NCI-H187 (cell line): ENCODE measurements around the gene CPT1B.
"Not testable (repeated sequence)": the region's sequence is repeated elsewhere in the genome, so short reads cannot be mapped to it uniquely, and the experiment has no call there.

Source experiments
- DNase-seq, 2 experiments: peaks; one replicate each; lab custom pipeline; 2025; lab: John Stamatoyannopoulos, UW

The CPT1B gene

GRCh38 chr22:50609599-50609998 is 31.4 kb upstream of the CPT1B start:
- DNase-seq: no peak

- DNase-seq: no peak
Measured at GRCh38 chr22:50608996-50609395, 30.8 kb upstream of the CPT1B start.

DNA sequence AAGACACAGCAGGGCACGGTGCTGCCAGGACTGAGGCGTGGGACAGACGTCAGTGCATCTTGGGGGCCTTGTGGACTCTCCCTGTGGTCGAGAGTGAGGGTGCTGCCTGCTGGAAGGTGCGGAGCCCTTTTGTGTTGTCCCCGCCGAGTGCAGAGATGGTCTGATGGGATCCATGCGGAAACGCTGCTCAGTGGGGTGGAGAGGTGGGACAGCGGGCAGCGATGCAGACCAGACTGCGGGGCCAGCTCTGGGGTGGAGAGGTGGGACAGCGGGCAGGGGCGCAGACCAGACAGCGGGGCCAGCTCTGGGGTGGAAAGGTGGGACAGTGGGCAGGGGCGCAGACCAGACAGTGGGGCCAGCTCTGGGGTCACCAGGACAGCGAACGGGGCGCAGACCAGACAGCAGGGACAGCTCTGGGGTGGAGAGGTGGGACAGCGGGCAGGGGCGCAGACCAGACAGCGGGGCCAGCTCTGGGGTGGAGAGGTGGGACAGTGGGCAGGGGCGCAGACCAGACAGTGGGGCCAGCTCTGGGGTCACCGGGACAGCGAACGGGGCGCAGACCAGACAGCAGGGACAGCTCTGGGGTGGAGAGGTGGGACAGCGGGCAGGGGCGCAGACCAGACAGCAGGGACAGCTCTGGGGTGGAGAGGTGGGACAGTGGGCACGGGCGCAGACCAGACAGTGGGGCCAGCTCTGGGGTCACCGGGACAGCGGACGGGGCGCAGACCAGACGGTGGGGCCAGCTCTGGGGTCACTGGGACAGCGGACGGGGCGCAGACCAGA is 30.0 kb upstream of the CPT1B start:
- not testable (repeated sequence) for DNase-seq

- no peak for DNase-seq
Measured at GRCh38 chr22:50607659-50608020, 29.4 kb upstream of the CPT1B start.

- no peak for DNase-seq
Measured at GRCh38 chr22:50606946-50607658, 28.9 kb upstream of the CPT1B start.

DNA sequence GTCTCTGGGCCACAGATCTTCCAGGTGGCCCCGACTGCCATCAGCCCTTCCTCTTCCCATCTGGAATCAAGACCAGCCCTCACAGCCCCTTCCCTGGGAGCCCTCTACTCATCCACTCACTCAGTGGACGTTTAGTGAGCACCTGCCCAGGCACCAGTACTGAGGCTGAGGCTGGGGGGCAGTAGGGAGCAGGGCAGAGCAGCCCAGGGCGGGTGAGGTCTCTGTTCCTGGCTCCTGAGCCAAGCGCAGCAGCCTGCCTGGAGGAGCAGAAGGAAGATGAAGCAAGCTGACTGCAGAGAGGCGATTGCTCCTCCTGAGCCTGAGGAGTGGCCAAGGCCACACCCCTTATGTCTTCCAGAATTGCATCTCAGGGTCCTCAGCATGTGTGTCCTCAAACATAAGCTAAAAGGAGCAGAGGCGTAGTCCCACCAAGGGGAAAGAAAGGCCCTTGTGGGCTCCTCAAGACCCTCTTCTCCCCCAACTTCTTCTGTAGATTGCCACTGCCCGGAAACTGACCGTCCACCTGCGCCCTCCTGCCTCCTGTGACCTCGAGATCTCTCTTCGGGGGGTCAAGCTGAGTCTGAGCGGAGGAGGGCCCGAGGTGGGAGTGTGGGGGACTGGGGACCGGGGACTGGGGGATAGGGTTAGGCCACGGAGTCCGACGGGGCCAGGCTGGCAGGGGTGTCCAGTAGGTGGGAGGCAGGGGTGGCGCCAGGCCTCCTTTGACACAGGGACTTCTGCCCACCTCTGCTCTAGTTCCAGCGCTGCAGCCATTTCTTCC is 28.1 kb upstream of the CPT1B start:
- DNase-seq: no peak

GRCh38 chr22:50605613-50606074 is 27.4 kb upstream of the CPT1B start:
- DNase-seq: no peak

DNA sequence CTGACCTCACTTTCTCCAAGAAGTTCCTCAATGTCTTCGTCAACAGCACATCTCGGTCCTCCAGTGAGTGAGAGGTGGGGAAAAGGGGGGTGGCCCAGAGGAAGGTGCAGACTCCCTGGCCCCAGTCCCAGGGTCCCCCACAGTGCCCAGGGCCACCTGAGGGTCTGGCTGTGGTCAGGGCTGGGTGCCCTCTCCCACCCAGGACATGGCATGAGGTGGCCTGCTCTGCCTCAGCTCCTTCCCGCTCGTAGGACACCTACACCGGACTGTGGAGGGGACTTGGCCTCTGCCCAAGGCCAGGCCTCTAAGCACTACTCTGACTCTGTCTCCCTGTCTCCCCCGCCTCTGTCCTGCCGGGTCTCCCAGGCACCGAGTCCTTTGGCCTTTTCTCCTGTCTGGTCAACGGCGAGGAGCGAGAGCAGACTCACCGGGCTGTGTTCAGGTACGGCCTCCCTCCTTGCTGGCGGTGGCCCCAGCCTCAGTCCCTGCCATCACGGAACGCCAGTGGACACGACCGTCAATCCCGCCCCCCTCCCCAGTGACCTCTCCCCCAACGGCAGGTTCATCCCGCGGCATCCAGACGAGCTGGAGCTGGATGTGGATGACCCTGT is 26.9 kb upstream of the CPT1B start:
- no peak for DNase-seq

DNA sequence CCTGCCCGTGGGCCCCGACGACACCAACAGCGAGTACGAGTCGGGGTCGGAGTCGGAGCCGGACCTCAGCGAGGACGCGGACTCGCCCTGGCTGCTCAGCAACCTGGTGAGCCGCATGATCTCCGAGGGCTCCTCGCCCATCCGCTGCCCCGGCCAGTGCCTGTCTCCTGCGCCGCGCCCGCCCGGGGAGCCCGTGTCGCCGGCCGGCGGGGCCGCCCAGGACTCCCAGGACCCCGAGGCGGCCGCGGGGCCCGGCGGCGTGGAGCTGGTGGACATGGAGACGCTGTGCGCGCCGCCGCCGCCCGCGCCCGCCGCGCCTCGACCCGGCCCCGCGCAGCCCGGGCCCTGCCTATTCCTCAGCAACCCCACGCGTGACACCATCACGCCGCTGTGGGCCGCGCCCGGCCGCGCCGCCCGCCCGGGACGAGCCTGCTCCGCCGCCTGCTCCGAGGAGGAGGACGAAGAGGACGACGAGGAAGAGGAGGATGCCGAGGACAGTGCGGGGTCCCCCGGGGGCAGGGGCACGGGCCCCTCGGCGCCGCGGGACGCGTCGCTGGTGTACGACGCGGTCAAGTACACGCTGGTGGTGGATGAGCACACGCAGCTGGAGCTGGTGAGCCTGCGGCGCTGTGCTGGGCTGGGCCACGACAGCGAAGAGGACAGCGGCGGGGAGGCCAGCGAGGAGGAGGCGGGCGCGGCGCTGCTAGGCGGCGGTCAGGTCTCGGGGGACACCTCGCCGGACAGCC is 26.2 kb upstream of the CPT1B start:
- no peak for DNase-seq

DNA sequence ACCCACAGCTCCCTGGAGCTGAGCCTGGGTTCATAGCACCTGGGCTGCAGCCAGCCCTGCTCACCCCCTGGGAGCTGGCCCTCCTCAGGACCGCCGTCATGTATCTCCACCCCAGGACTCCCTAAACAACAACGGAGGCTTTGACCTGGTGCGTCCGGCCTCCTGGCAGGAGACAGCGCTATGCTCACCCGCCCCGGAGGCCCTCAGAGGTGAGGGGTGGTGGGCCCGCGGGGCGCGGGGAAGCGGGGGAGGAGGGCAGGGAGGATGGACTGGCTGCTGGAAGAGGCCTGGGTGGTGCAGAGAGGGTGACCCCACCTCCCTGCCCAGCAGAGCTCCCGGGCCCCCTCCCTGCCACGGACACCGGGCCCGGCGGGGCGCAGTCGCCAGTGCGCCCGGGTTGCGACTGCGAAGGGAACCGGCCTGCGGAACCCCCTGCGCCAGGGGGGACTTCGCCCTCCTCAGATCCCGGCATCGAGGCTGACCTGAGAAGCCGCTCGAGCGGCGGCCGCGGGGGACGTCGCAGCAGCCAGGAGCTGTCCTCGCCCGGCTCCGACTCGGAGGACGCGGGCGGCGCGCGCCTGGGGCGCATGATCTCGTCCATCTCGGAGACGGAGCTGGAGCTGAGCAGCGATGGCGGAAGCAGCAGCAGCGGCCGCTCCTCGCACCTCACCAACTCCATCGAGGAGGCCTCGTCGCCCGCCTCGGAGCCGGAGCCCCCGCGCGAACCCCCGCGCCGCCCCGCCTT is 25.5 kb upstream of the CPT1B start:
- DNase-seq: no peak

DNA sequence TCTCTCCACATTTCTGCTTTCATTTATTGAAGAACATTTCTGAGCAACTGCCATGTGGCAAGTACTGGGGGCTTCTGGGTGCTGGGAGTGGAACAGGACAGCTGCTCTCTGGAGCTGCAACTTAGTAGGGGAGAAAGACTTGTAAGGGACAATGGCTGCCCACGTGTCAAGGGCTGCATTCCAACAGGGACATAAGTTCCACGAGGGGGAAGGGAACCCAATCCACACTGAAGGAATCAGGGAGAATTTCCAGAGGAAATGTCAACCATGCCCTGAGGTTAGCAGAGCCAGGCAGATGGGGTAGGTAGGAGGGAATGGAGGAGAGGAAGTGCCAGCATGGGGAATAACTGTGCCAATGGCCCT is 24.1 kb upstream of the CPT1B start:
- DNase-seq: no peak

GRCh38 chr22:50601669-50602337 is 23.6 kb upstream of the CPT1B start:
- no peak for DNase-seq

DNA sequence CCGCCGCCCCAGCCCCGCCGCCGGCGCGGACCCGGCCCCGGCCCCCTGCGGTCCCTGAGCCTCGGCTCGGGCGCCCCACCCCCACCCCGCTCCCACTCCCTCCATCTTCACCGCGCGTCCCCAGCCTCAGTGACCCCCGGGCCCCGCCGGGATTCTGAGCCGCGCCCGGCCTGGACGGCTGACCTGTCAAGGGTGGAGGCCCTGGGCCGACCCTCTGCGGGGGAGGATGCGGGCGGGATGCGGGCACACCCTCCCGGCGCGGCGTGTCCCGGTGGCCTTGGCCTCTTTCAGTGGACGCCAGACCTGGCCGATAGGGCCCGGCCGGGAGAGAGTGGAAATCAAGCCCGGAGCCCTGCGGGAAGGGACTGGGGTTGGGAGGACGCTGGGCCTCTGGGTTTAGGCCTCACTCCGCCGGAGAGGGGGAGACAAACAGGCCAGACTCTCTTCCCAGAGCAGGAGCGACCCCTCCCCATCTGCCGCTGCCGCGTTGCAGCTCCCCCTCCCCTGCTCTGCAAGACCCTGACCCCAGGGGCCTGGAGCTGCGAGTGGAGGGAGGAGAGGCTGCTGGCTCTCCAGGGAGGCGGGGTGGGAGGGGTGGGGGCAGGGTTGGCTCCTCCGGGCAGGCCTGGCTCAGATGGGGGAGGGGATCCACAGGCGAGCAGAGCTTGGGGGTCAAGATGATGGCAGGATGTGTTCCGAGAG is 22.9 kb upstream of the CPT1B start:
- DNase-seq: no peak

DNA sequence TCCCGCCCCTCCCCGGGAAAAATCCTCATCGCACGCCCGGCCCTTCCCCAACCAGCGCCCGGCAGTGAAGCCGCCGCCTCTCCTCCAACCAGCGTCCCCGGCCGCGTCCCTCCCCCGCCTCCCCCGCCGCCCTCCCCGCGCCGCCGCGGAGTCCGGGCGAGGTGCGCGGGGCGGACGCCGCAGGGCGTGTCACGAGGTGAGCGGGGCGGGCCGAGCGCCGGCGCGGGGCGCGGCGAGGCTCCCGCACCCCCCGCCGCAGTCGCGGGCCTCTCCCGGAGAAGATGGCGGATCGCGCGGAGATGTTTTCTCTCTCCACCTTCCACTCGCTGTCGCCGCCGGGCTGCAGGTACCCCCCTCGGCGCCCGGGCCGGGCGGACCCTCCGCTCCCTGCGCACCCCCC is 22.3 kb upstream of the CPT1B start, which contains the start of gene MAPK8IP2:
MAPK8IP2 (plus strand) TSS at position 256 of the 400 bp plus-strand sequence; CDS start at position 282, 26 bp downstream.
- no peak for DNase-seq

- no peak for DNase-seq
Measured at GRCh38 chr22:50599816-50600455, 21.7 kb upstream of the CPT1B start.

GRCh38 chr22:50597097-50597496 is 18.9 kb upstream of the CPT1B start:
- no peak for DNase-seq

- no peak for DNase-seq
Measured at GRCh38 chr22:50595189-50595588, 17.0 kb upstream of the CPT1B start.

- no peak for DNase-seq
Measured at GRCh38 chr22:50587407-50587806, 9.2 kb upstream of the CPT1B start.

GRCh38 chr22:50586416-50586815 is 8.2 kb upstream of the CPT1B start:
- no peak for DNase-seq
